SK-MEL-5 (cell line): ENCODE measurements around the gene LRRFIP2. TPM values are rescaled to one million over a fixed set of nuclear protein-coding genes. Genes with fewer than 3 reads are reported as not detected.
A peak's percentile ranks its signal among the peaks of the same experiment; 100 is the strongest.

Source experiments
- DNase-seq: peaks from one replicate; pipeline ENCODE4 v3.0.0-alpha.2; 2016; ENCODE audit warnings: low read depth, low spot score
- in situ Hi-C: cut with HindIII; loops from 2 replicates; pipeline ENCODE4 v1.10.0; 2016; ENCODE audit warnings: low sequenced_read_pairs, high pct_unique_total_duplicates, low pct_unique_long_range_greater_than_20kb
- total RNA-seq: library from RNA; depleted of rRNA; stranded (reverse); fragments of >200 nt; shearing (Covaris generic); gene quantifications from 2 replicates; pipeline ENCODE4 v1.2.3, GENCODE V29; 2014

Gene LRRFIP2
- total RNA-seq, 1 experiment from 2014 or later, result 54.5 TPM

DNA sequence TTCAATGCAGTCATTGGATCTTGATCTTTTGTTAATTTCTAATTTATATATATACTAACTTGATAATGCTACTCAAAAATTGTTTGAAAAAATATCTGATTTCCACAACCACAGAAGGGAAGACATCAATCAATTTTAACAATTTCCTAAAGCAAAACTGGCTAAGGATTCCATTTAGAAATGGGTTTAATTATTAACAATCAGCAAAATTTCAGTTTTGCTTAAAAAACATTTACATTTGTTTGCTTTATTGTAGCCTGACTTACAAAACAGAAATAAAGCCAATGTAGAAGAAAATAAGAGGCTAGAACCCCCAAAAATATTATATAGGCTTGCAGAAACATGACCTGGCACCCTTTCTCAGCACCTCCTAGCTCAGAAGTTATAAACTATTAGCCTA lies 74.9 kb downstream of the LRRFIP2 start:
- in situ Hi-C loops, result no loop called here
- DNase-seq, result no peak

DNA sequence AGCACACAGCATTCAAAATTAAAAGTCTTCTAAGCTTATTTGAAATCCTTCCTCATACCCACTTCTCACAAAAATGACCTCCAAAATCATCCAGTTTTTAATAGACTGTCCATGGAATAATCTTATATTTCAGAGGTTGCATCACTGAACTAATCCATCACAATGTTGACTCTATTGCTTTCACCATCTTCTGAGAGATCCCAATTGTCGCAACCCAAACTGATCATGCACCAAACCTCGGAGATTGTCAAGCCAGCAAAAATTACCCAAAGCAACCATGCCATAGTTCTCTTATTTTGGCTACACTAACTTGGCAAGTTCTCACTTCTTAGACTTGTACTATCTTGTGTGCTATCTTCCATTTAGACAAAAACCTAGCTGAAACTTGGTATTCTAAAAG lies 75.5 kb downstream of the LRRFIP2 start:
- in situ Hi-C loops, result no loop called here
- no peak for DNase-seq

DNA sequence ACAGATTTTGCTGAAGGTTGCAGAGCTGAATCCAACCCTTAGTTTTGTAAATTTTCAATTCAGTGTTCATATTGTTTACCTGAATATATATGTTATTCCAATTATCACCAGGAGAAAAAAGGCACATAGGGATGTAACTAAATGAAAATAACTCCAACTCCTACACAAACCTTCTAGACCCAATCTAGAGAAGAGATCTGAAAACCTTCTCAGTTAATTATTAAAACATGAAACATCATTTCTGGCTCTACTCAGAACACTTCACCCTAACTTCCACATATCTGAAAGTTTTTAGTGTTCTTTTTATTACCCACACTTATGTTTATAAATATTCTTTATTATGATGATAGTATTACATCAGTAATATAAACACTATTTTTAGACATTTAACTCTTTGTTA lies 76.6 kb downstream of the LRRFIP2 start:
- no peak for DNase-seq
- in situ Hi-C loops, result no loop called here

DNA sequence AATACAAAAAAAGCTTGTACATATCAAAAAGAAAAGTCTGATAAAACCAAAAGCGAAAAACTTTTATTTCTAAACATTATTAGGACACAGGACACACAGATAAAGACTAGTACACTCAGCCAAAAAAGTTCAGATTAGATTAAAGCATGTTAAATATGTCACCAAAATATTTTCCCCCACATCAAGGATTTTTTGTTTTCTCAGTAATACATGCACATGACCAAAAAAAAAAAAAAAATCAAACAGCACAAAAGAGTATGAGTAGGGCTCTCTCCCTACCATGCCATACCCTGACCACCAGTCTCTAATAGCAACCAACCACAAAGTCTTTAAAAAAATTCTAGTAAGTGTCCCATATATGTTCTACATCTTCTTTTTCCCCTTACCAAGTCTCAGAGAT lies 77.4 kb downstream of the LRRFIP2 start:
- in situ Hi-C loops, result no loop called here
- peak; percentile 8 for DNase-seq

DNA sequence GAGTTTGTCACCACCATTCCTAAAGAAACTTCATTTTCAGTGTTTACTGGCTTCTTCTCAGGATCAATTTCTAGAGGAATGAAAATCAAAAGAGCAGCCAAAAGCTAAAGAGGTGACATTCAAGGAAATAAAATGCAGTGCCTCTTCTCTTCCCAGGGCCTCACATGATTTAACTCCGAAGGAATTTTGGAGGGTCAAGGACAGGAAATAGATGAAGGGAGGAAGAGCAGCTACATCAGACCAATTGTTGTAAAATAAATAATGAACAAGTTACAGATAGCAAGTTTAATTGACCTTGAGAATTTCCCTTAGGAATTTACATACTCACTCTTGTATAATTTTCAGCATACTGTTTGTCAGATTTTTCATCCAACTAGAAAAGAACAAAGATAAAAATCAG lies 78.1 kb downstream of the LRRFIP2 start:
- in situ Hi-C loops, result no loop called here
- DNase-seq, result peak; percentile 56

DNA sequence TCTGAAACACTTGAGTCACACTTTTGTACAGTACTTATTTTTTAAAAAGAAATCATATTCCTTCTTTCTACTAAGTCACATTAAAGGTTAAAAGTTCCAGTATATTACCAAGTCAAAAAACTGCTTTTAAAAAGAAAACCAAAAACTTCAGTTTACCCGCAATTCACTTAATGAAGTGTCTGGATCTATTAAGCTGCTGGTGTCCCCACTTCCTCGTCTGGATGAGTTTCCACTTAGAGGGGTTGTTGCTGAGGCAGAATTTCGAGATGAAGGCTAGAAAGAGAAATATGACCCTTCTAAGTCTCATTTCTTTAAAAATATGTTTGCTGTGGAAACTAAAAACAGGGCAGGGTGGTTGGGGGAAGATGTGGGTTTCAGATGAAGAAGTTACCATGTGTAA lies 79.7 kb downstream of the LRRFIP2 start:
- in situ Hi-C loops, result no loop called here
- no peak for DNase-seq

DNA sequence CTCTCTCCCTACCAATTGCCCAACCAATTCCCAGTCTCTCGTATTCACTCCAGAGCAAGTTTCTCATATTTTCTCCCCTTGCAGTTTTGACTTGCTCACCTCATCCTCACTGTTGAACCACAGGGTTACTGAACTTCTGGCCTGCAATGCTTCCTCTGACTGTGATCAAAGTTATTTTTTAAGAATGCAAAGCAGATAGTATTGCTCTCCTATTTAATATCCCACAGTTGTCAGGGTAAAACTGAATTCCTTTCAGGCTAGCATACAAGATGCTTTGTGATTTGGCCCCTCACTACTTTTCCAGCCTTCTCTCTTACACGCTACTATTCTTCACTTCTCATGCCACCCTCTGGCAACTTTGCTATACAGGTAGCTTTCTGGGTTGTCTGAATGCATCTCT lies 80.9 kb downstream of the LRRFIP2 start:
- no peak for DNase-seq
- in situ Hi-C loops, result no loop called here

DNA sequence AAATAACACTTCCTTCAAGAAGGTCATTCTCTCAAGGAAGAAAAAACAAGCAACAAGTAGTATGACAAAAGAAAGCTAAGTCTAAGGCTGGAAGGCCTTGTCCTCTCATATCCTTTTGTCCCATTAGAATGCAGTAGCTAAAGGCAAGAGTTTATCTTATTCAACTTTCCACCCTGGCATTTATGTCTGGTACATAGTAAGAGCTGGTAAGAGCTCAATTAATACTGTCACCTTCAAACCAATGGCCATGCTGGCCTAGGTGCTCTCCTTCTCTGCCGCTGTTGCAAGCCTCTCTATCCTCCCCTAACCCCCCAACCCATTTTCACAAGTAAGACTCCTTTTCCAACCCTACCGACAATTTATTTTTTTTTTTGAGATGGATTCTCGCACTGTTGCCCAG lies 81.9 kb downstream of the LRRFIP2 start:
- in situ Hi-C loops, result no loop called here
- no peak for DNase-seq

DNA sequence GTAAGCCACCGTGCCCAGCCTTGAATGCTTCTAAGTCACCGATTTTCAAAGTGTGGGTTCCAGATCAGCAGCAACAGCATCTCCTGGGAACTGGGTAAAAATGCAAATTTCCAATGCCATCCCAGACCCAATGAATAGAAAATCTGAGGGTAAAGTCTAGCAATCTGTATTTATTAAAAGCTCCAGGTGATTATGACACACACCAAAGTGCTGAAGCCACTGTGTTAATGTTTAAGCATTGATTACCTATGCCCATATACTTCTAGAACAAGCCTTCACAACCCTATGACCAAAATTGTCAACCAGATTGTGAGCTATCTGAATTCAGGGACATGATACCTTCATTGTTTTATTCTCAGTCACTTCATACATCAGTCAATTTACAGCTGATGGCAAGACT lies 86.5 kb downstream of the LRRFIP2 start:
- in situ Hi-C loops, result no loop called here
- no peak for DNase-seq

DNA sequence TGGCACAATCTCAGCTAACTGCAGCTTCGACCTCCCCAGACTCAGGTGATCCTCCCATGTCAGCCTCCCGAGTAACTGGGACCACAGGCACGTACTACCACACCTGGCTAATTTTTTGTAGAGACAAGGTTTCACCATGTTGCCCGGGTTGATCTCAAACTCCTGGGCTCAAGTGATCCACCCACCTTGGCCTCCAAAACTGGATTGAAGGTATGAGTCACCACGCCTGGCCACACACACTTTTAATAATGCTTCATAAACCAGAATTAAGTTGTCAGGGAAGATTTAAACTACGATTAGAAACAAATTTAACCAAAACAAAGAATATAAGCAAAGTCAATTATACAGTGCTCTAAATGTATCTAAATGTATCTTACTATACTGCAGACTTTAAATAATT lies 87.5 kb downstream of the LRRFIP2 start:
- no peak for DNase-seq
- in situ Hi-C loops, result no loop called here

DNA sequence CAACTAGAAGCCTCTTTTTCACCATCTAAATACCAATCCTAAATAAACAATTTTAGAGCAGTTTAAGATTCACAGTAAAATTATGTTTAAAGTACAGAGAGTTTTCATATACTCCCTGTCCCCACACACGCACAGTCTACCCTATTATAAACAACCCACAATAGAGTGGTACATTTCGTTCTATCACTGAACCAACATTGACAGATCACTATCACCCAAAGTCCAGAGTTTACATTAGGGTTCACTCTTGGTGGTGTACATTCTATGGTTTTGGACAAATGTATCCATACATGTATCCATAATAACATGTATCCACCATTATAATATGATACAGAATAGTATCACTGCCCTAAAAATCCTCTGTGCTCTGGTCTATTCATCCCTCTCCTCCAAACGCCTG lies 92.1 kb downstream of the LRRFIP2 start:
- no peak for DNase-seq

DNA sequence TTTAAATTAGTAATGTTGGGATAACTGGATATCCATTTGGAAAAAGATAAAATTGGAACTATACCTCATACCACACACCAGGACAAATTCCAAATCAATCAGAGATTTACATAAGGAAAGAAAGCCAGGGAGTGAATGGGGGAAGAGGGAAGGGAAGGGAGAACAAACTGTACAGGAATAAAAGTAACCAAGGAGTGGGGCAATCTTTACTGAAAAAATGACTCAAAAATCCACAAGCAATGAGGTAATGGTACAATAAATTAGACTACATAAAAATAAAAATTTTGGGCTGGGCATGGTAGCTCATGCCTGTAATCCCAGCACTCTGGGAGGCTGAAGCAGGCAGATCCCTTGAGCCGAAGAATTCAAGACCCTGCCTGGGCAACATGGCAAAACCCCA lies 98.4 kb downstream of the LRRFIP2 start:
- no peak for DNase-seq
- in situ Hi-C loops, result no loop called here

More for the DNA sequence above, 92.1 kb downstream of the LRRFIP2 start:
- in situ Hi-C loops, result no loop called here

DNA sequence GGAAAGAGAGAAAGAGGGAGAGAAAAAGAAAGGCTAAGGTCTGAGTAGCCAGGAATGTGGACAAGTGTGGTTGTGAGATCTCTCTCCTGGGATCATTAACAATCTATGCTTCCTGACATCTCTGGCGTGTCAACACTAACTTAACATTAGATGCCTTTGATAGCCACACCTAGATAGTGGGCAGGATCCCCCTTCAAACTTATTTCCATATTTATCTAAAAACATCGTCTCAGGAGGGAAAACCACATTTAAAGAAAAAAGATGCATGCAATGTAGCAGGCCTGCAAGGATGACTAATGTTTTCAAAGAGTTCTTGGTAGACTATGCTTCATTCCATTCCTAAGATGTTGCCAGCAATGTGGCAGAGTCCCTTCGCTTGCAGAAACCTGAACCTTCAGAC lies 100.2 kb downstream of the LRRFIP2 start:
- no peak for DNase-seq
- in situ Hi-C loops, result no loop called here

DNA sequence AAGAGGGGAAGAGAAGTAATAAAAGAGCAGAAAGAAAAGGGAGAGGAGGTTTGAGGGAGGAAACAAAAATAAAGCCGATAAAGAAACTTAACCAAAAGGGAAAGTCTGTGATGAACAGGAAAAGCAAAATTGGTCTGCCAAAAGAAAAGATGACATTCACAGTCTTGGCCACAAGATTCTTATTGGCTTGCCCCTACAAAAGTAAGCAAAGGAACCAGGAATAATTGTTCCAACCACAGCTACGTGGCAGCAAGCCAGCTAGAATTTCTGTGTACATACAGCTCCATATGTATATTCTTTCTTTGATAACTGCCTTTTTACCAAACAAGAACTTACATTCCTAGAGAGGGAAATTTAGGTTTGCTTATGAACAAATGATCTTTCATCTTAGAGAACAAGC lies 101.5 kb downstream of the LRRFIP2 start:
- in situ Hi-C loops, result no loop called here
- DNase-seq, result peak; percentile 59

DNA sequence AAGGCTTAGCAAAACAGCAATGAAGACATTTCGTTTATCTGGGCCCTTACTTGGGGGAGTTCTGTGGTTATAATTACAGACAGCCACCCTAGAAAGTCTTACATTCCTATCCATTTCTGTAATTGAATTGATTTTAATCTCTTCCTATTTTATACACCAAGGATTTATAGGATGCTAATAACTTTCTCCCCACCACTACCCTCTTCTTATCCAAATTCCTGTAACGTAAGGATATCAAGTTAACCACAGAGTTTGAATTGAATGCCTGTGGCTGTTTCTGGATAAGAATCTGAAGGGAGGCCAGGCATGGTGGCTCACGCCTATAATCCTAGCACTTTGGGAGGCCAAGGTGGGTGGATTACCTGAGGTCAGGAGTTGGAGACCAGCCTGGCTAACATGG lies 102.5 kb downstream of the LRRFIP2 start:
- in situ Hi-C loops, result no loop called here
- DNase-seq, result no peak

DNA sequence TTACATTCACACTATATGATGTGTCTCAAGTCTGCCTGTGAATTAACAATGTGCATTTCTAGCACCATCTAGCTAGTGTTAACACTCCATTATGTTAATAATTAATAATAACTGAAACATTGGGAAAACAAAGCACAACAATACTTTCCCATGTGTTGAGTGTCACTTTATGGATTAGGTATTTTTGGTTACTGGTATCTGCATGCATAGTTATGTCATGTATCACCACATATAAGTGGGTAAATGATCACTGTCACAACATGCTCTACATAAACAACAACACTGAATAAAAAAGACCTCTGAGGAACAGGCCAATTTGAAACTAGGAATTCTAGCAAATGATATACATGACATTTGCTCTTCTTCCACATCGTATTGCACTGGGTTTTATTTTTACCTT lies 106.4 kb downstream of the LRRFIP2 start:
- no peak for DNase-seq
- in situ Hi-C loops, result no loop called here

DNA sequence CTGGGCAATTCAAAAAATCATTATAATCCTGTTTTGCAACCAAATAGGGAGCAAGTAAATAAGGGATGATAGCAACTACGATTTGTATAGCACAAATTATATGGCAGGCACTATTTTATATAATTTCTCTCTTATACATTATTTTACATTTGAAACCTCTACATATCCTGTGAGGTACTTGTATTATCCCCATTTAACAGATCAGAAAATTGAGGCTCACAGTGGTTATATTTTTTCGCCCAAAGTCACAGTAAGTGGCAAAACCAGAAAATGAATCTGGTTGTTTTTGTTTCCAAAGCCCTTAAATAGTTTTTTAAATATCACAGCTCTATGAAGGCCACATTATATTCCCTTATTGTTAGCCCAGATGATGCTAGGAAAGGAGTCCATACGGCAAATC lies 106.8 kb downstream of the LRRFIP2 start:
- no peak for DNase-seq
- in situ Hi-C loops, result no loop called here

DNA sequence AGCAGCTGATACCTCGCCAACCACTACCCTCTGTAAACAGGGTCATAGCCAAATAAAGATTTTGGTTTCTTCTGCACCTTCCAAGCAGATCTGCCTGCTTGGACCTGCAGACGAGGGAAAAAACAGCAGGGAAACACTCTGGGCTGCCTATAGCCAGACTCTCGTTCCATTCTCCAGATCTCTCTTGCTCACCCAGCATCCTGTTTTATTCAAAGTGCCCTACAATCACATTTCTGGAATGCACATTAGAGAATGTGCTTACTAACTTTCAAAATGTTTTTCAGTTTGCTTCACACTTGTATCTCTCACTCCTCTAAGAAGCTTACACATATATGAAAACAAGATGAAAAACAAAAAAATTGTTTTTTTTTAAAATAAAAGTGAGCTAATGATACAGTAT lies 109.6 kb downstream of the LRRFIP2 start:
- in situ Hi-C loops, result no loop called here
- no peak for DNase-seq

DNA sequence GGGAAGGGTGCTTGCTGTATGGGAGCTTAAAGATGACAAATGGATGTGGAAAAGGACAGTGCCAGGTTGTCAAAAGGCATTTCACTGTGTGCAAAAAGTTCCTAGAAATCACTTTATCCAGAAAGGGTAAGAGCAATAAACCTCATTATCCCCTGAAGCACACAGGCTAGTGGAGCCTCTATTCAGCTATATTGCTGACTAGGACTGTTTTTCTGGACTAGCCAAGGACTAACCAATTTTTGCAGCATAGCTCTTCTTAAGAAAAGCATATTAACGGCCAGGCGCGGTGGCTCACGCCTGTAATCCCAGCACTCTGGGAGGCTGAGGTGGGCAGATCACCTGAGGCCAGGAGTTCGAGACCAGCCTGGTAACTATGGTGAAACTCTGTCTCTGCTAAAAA lies 116.3 kb downstream of the LRRFIP2 start:
- in situ Hi-C loops, result no loop called here
- no peak for DNase-seq

DNA sequence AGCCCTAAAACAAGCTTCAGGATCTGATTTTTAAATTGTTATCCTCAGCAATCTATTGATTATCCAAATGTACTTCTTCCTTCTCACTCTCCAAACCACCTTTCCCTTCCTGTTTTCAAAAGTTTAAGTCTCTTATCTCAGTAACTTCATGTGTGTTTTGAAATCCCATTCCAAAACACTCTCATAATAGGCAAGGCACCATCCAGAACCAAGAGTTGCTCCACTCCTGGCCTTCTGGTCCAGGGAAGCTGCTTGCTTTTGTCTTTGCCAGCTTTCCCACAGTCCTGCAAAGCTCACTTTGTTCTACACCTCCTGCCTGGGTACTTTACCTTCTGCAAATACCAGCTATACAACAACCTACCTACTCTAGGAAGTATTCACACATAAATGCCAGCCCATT lies 117.6 kb downstream of the LRRFIP2 start:
- in situ Hi-C loops, result no loop called here

More for the DNA sequence above, 117.6 kb downstream of the LRRFIP2 start:
- DNase-seq, result no peak
